GM12873 (cell line): ENCODE results near the gene IGF2BP3.
A peak's percentile ranks its signal among the peaks of the same experiment; 100 is the strongest.

Source experiments
- CTCF ChIP-seq: IDR thresholded peaks from 2 replicates; pipeline ENCODE4 v1.5.1; 2012; ENCODE audit warnings: low read depth, mild to moderate bottlenecking, moderate library complexity, low read length, control low read depth; ENCODE audit not compliant: insufficient read depth; ENCODE audit errors: missing control alignments

Gene IGF2BP3

GRCh38 chr7:23473844-23474093 is 3.5 kb upstream of the IGF2BP3 start:
- TF ChIP-seq CTCF = no peak

- TF ChIP-seq CTCF = no peak
Observed at GRCh38 chr7:23472956-23473843, 2.9 kb upstream of the IGF2BP3 start.

- no peak for TF ChIP-seq CTCF
Observed at GRCh38 chr7:23472556-23472955, 2.3 kb upstream of the IGF2BP3 start.

GRCh38 chr7:23472046-23472445 is 1.8 kb upstream of the IGF2BP3 start:
- TF ChIP-seq CTCF = no peak

GRCh38 chr7:23471106-23471859 is 992 bp upstream of the IGF2BP3 start:
- TF ChIP-seq CTCF = no peak

- no peak for TF ChIP-seq CTCF
Observed at GRCh38 chr7:23469961-23470250, 385 bp downstream of the IGF2BP3 start.

GRCh38 chr7:23469150-23469960 is 936 bp downstream of the IGF2BP3 start:
- peak; percentile 27 for TF ChIP-seq CTCF
